Cardiac fibroblast (primary cell): ENCODE results near the gene NCS1.
"Not testable (repeated sequence)": the region's sequence is repeated elsewhere in the genome, so short reads cannot be mapped to it uniquely, and the experiment has no call there.

Experiments
- DNase-seq, 2 donors: peaks; one replicate each; pipeline versions ENCODE4 v3.0.0 to v3.0.0-alpha.2; 2010; ENCODE audit warnings: low read depth in 2 of 2
- H3K4me3 ChIP-seq, 2 donors: replicated peaks in 1 of 2; 1 replicate in 1 of 2; 2 replicates in 1 of 2; pipeline ENCODE4 v1.5.1; 2011; ENCODE audit warnings: low read depth in 2 of 2, low read length in 2 of 2, mild to moderate bottlenecking in 2 of 2, moderate library complexity in 1 of 2
- TF ChIP-seq, protein P1 (sequence below): IDR thresholded peaks from one replicate; pipeline ENCODE4 v1.5.1; 2011; ENCODE audit warnings: low read depth, mild to moderate bottlenecking, low read length, inconsistent platforms

NCS1 gene

DNA sequence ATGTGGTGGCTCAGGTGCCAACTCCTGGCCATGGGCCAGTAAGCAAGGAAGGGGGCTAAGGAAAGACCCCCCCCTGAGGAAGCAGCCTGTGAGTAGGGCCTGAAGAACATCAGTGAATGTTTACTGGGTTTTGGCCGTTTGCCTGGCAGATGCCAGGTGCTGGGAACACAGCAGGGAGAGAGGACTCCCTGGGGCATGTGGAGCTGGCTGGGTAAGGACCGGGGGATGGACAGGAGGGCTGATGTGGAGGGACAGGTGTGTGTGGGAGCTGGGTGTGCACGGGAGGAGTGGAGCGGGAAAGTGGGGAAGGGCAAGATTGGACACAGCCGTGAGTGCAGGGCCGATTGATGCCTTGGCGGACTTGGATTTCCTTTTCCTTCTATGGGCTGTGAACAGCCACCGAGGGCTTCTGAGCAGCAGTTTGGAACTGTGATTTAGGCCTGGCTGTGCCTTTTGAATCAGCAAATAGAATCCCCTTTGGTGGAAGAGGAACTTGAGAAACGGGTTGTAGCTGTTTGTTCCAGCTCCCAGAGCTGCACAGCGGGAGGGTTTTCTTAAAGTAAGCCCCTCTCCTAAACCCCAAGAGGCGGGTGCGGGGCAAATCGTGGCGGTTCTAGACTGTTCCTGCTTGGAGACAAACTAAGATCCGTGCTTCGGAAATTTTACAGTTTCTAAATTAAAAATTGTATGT lies 96.5 kb downstream of the NCS1 start:
- no peak for DNase-seq
- no peak overlapping the region for H3K4me3 ChIP-seq
- TF ChIP-seq, protein P1, sequence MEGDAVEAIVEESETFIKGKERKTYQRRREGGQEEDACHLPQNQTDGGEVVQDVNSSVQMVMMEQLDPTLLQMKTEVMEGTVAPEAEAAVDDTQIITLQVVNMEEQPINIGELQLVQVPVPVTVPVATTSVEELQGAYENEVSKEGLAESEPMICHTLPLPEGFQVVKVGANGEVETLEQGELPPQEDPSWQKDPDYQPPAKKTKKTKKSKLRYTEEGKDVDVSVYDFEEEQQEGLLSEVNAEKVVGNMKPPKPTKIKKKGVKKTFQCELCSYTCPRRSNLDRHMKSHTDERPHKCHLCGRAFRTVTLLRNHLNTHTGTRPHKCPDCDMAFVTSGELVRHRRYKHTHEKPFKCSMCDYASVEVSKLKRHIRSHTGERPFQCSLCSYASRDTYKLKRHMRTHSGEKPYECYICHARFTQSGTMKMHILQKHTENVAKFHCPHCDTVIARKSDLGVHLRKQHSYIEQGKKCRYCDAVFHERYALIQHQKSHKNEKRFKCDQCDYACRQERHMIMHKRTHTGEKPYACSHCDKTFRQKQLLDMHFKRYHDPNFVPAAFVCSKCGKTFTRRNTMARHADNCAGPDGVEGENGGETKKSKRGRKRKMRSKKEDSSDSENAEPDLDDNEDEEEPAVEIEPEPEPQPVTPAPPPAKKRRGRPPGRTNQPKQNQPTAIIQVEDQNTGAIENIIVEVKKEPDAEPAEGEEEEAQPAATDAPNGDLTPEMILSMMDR: no peak

DNA sequence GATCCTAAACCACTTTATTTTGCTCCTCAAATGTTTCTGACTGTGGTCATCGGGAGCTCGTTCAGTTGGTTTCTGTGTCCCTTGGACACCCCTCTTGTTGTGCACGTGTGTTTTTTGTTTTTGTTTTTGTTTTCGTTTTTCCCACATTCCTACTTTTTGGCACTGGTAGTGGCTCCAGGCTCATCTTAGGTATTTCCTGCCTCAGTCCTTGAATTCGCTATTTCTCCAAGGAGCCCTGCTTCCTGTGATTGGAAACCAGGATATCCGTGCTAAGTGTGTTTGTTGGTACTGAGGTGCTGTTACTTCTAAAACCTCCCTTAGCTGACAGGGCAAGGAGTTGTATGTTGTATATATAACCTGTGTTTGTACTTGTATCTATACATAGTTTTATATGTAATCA lies 99.3 kb downstream of the NCS1 start:
- no peak for DNase-seq
- no peak overlapping the region for H3K4me3 ChIP-seq
- TF ChIP-seq, protein P1: no peak

DNA sequence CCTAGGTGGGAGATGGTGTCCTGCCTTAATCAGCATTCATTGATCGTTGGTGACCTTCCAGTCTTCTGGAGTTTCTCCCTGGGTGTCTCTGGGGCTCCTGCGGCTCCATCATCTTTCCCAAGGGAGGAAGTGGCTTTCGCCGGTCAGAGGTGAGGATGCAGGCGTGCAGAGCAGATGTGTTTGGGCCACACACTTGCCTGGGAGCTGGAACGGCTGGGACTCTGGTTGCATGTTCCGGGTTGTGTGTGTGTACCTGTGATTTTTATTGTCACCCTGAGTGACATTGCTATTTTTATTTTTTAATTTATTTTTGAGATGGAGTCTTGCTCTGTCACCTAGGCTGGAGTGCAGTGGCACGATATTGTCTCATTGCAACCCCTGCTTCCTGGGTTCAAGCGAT lies 103.0 kb downstream of the NCS1 start:
- no peak overlapping the region for H3K4me3 ChIP-seq
- TF ChIP-seq, protein P1: no peak
- no peak for DNase-seq

DNA sequence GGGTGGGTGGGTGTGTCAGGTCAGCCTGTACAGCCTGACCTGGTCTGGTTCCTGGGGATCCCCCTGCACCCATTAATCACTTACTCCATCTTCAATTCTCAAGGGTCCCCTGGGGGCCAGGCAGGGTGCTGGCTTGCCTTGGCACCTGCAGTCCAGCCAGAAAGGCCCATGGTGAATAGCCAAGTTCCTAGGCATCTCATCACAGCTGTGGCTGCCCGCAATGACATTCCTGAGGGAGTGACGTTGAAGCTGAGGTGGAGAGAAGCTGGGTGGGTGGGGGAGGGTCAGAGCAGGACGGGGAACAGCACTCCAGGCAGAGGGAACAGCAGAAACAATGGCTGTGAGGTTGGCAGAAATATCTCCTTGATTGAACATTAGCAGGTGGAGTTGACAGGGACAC lies 103.9 kb downstream of the NCS1 start:
- peak; percentile 25 to 27 for DNase-seq
- TF ChIP-seq, protein P1: no peak
- no peak overlapping the region for H3K4me3 ChIP-seq

DNA sequence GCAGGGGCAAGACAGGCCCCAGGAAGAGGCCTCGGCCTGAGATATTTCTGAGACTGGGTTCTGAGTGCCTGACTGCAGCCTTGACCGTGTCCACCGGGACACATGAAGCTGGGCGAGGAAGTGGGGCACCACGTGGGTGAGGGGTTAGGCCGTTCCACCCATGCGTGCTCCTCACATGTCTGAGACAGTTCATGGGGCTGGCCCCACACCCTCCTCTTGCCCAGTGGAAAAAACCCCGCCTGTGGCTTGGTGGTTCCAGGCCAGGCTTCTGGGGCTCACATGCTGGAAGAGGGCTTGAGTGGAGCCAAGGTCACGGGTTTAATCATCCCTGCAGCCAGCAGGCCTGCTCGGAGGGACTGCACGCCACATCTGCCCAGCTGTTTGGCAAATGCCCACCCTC lies 104.8 kb downstream of the NCS1 start:
- DNase-seq: no peak
- no peak overlapping the region for H3K4me3 ChIP-seq
- TF ChIP-seq, protein P1: no peak

DNA sequence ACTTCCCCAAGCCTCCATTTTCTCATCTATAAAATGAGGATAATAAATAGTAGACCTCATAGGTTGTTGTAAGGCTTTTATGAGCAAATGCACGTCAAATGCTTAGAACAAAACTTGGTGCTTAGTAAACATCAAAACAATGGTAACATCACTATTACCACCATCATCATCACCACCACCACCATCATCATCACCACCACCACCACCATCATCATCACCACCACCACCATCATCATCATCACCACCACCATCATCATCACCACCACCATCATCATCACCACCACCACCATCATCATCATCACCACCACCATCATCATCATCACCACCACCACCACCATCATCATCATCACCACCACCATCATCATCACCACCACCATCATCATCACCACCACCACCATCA lies 105.3 kb downstream of the NCS1 start:
- DNase-seq, H3K4me3 ChIP-seq: not testable (repeated sequence)

DNA sequence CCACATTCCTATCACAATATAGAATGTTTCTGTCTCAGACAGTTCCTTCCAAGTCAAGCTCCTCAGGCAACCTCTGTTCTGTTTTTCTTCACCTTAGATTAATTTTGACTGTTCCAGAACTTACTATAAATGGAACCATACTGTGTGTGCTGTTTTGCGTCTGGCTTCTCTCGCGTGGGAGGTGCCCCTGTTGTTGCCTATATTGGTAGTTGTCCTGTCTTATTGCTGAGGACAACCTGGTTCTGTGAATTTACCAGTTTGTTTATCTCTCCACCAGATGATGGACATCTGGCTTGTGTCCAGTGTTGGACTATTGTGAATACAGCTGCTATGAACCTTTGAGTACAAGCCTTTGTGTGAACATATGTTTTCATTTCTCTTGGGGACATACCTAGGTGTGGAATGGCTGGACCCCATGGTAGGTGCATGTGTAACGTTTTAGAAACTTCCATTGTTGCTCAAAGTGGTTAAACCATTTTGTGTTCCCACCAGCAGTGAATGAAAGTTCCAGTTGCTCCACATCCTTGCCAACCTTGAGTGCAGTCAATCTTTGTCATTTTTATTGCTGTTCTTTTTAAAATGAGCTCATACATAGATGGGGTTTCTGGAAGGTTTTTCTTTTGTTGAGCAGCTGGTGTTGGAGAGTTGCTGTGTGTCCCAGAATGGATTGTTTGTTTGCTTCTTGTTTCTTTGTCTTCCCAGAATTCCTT lies 111.5 kb downstream of the NCS1 start:
- no peak overlapping the region for H3K4me3 ChIP-seq
- TF ChIP-seq, protein P1: no peak
- no peak for DNase-seq
